ENCODE results near the gene ASCC1. TPM values are rescaled to one million over a fixed set of nuclear protein-coding genes. Genes with fewer than 3 reads are reported as not detected.

The ASCC1 gene
- total and polyA plus RNA-seq, 2 of the 4 experiments (the other 2 are of a cell fraction): 15.9 to 21.0 TPM

GRCh38 chr10:72081210-72081609, 134.9 kb downstream of the ASCC1 start:
- H3K9me1 ChIP-seq (ENCODE audit: insufficient read depth, low read length): no peaks in the 10 kb centered on the region
- intact Hi-C loops (cut with micrococcal nuclease): no loop called here
- no peak overlapping the region for H3K4me3 ChIP-seq (ENCODE audit: insufficient read depth, low read depth, low read length)
- DNase-seq (no peak), ATAC-seq (ENCODE audit: low read depth) (no peak)
- no peak overlapping the region for H3K27ac ChIP-seq (ENCODE audit: insufficient read depth, low read length)
- no peak overlapping the region for H4K5ac ChIP-seq (ENCODE audit: low read depth, low read length)
- peaks cover 54% of the 10 kb centered on the region for H3K27me3 ChIP-seq (ENCODE audit: control insufficient read depth, insufficient read depth, low read length)
- H3K4me1 ChIP-seq (ENCODE audit: control insufficient read depth, insufficient read depth, low read length): no peaks in the 10 kb centered on the region
- no peaks in the 10 kb centered on the region for H3K9me3 ChIP-seq (ENCODE audit: control insufficient read depth, insufficient read depth, low read length)
- TF ChIP-seq RCOR1 (IDR thresholded peaks at IDR 0.05; ENCODE audit: insufficient replicate concordance, low read length) (no peak), CEBPB (IDR thresholded peaks at IDR 0.05; ENCODE audit: low read depth, low read length) (no peak), POLR2A (IDR thresholded peaks at IDR 0.05; ENCODE audit: low read depth, low read length) (no peak), USF2 (IDR thresholded peaks at IDR 0.05; ENCODE audit: low read depth, low read length) (no peak), MXI1 (IDR thresholded peaks at IDR 0.05; ENCODE audit: borderline replicate concordance, low read depth, low read length) (no peak), CHD1 (IDR thresholded peaks at IDR 0.05; ENCODE audit: low read depth, low read length) (no peak), MAFK (IDR thresholded peaks at IDR 0.05; ENCODE audit: low read depth, low read length) (no peak), BHLHE40 (IDR thresholded peaks at IDR 0.05; ENCODE audit: low read depth, low read length) (no peak)
- no peak overlapping the region for H3K18ac ChIP-seq (ENCODE audit: low read depth, low read length)
- H4K20me1 ChIP-seq (ENCODE audit: insufficient read depth, low read length): no peaks in the 10 kb centered on the region
- H2AK5ac ChIP-seq (ENCODE audit: low read depth, low read length): no peak overlapping the region
- no peak overlapping the region for H3K23ac ChIP-seq (ENCODE audit: low read depth, low read length)
- no peak overlapping the region for H2BK5ac ChIP-seq (ENCODE audit: low read depth, low read length, poor library complexity, severe bottlenecking)
- in situ Hi-C loops (cut with MboI; ENCODE audit: low sequenced_read_pairs): no loop called here
- ChIA-PET POLR2A (ENCODE audit: unreplicated experiment) (no interaction called here), CTCF (no interaction called here)
- H4K91ac ChIP-seq (ENCODE audit: insufficient read depth, low read depth, low read length): no peak overlapping the region
- H3K4me2 ChIP-seq (ENCODE audit: low read depth, low read length): no peak overlapping the region
- no peak overlapping the region for H2AK9ac ChIP-seq (replicated peaks; ENCODE audit: low read depth, low read length, poor library complexity)
- no peaks in the 10 kb centered on the region for H3K36me3 ChIP-seq (ENCODE audit: control insufficient read depth, insufficient read depth, low read length)
- H3K4ac ChIP-seq (ENCODE audit: low read depth, low read length): no peak overlapping the region
- BruUV-seq (replicated peaks): no TSS peak
- H2BK15ac ChIP-seq (ENCODE audit: low read depth, low read length): no peak overlapping the region
- H2BK120ac ChIP-seq (ENCODE audit: low read depth, low read length): no peak overlapping the region
- H2BK20ac ChIP-seq (ENCODE audit: low read depth, low read length): no peak overlapping the region
- no peak overlapping the region for H3K14ac ChIP-seq (replicated peaks; ENCODE audit: low read depth, low read length)
- no peaks in the 10 kb centered on the region for H3K79me1 ChIP-seq (ENCODE audit: low read depth in 1 of 2, low read length in 2 of 2)
- no peak overlapping the region for H4K8ac ChIP-seq (ENCODE audit: low read depth in 2 of 2, low read length in 2 of 2)
- no peak overlapping the region for H2AFZ ChIP-seq (replicated peaks; ENCODE audit: low read length, poor library complexity)
- no peak overlapping the region for H3K56ac ChIP-seq (ENCODE audit: extremely low read depth, insufficient read depth, low read length)
- H3K9ac ChIP-seq (ENCODE audit: low read depth, low read length): no peak overlapping the region
- dilution Hi-C loops (cut with HindIII; ENCODE audit: low sequenced_read_pairs, unreplicated experiment): no loop called here
- 89% methylated on average over 6 of the region's 9 CpGs; no CpG with 5 or more reads in 1 of the 2 experiments for WGBS, 2 experiments (ENCODE audit: extremely low coverage in 2 of 2, insufficient read length in 1 of 2)

All from IMR-90 (cell line).